ENCODE measurements around the gene TACC2.
"Not testable (repeated sequence)": the region's sequence is repeated elsewhere in the genome, so short reads cannot be mapped to it uniquely, and the experiment has no call there.

The TACC2 gene

DNA sequence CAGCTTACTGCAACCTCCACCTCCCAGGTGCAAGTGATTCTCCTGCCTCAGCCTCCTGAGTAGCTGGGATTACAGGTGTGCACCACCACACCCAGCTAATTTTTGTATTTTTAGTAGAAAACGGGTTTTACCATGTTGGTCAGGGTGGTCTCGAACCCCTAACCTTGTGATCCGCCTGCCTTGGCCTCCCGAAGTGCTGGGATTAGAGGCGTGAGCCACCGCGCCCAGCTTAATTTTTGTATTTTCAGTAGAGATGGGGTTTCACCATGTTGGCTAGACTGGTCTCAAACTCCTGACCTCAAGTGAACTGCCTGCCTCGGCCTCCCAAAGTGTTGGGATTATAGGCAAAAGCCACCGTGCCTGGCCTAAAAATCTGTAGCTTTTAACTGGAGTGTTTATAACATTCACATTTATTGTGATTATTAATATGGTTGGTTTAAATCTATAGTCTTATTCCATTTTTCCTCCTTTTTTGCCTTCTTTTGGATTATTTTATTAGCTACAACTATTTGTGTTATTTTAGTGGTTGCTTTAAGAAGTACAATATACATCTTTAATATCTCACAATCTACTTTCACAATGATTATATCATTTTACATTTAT is 77.5 kb downstream of the TACC2 start:
- not testable (repeated sequence) for DNase-seq

DNA sequence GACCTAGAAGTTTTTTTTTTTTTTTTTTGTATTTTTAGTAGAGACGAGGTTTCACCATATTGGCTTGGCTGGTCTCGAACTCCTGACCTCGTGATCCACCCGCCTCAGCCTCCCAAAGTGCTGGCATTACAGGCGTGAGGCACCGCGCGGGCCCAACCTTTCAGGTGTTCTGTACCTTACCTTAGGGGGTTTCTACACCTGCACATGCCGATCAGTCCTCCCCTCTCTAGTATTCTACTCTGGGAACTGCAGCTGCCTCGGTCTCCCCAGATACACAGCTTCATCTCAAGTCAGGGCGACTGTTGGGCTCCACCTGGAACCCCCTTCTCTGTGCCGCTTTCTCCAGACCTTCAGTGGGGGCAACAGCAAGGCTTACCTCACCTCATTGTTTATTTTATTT is 79.9 kb downstream of the TACC2 start:
- DNase-seq = no peak

DNA sequence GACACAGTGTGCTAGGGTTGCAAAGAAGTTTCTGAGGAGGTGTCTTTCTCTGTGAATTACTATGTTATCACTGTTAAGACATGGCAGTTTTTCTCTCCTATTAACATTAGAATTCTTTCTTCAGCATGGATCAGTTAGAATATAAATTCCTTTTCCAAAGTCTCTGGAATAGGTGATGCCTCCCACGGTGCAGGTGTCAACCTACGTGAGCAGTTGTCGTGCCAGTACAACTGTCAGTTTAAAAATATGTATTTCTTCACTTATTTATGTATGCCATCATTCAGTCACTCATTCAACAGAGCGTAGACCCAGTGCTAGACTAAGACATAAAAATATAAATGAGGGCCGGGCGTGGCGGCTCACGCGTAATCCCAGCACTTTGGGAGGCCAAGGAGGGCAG is 83.5 kb downstream of the TACC2 start:
- DNase-seq = no peak

DNA sequence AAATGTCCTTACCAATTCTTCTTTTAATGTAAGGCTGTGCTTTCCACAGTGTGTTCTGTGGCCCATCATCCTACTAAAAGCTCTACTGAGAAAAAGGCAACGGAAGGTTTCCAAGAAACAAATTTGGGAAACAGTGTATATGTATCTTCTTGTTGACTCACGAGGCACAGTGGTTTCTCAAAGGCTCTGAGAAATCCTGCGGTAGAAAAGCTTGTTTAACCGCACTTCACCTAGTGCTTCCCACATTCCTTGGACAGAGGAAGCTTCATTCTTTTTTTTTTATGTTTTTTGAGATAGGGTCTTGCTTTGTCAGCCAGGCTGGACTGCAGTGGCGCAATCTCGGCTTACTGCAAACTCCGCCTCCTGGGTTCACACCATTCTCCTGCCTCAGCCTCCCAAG is 84.5 kb downstream of the TACC2 start:
- DNase-seq = no peak

DNA sequence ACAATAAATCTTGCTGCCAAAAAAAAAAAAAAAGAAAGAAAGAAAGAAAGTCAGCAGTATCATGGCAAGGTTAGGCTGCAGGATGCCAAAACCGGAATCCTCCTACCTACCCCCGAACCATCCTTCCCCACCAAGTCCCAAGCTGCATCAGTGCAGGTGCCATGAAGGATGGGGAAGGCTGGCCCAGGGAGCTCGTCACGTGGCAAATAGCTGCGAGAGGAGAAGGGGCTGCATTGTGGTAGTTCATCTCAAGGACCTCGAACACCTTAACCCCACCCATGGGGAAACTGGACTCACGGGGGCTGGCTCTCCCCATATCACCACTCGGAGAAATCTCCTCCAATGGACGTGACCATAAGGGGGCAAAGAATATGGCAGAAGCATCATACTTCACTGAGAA is 86.2 kb downstream of the TACC2 start:
- DNase-seq = no peak

DNA sequence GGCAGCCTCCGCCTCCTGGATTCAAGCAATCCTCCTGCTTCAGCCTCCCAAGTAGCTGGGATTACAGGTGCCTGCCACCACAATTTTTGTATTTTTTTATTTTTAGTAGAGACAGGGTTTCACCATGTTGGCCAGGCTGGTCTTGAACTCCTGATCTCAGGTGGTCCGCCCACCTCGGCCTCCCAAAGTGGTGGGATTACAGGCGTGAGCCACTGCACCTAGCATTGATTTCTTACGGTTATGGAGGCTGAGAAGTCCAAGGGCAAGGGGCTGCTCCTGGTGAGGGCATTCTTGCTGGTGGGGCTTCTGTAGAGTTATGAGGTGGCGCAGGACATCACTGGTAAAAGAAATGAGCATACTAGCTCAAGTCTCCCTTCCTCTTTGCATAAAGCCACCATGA is 86.9 kb downstream of the TACC2 start:
- not testable (repeated sequence) for DNase-seq

DNA sequence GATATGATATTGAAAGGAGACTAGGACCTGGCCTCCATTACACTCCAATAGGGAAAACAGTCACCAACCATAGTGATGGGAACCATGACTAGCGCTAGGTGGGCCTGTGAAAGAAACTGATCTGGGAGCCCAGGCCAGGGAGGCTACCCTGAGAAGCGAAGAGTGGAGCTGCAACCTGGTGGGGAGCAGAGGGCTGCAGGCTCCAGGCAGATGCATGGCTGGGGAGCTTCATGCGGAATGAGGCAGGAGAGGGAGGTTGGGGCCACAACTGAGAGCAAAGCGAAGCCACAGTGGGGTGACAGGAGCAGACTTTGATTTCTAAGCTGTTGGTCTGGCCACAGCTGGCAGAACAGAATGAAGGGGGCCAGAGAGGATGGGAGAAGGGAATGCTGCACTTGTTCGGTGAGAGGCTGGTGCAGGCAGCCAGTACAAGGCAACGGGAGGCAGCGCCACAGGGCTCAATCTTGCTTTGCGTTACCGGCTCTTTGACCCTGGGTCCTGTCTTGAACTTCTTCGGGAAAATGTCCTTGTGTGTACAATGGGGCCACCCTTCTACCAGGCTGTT is 88.4 kb downstream of the TACC2 start:
- no peak for DNase-seq

DNA sequence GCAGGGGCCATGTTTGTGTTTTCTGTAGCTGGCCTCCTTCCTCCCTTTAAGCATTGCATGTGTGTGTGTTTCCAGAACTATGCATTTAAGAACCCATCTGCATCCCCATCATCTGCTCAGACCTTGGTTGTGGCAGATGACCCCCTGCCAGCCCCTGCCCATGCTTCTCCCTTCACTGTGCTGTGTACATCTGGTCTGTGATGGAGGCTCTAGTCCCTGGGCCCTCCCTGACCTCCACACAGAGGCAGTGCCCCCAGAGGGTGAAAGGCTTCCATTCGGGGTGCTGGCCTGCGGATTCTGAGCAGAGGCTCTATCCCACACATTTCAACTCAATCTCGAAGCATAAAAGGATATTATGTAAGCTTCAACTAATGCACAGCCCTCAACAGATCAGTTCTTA is 89.4 kb downstream of the TACC2 start:
- no peak for DNase-seq

DNA sequence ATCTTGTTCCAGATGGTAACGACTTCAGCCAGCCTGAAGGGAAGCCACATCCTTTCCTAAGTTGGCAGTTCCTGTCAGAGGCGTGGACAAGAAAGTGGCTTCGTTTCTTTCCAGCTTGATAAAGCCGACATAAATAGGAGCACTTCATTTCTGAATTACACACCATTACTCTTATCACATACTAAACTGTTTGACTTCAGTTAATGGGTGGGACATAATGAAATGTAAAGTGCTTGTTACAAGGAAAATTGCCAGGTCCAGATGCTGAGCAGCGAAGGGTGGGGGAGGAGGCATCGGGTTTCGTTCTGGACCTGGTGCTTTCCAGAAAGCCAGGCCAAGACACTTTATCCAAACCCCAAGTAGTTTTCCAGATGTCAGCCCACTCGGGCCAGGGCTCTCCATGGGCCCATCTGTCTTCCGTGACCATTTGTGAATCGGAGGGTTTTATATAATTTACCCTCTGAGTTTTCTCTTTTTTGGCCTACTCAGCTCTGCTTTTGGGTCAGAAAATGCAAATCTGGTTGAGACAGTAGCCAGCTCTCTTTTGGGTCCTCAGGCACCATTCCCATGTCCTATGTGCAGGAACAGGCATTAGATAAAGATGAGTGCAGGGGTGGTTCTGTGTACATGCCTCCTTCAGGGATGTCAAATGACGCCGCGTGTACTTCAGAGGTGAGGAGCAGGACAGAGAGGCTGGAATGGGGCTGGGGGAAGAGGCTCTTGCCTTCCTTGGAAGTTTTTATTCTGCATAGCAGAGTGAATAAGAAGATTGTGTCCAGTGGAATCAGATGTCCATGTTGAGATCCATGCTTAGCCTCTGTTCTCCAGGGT is 90.2 kb downstream of the TACC2 start:
- no peak for DNase-seq

DNA sequence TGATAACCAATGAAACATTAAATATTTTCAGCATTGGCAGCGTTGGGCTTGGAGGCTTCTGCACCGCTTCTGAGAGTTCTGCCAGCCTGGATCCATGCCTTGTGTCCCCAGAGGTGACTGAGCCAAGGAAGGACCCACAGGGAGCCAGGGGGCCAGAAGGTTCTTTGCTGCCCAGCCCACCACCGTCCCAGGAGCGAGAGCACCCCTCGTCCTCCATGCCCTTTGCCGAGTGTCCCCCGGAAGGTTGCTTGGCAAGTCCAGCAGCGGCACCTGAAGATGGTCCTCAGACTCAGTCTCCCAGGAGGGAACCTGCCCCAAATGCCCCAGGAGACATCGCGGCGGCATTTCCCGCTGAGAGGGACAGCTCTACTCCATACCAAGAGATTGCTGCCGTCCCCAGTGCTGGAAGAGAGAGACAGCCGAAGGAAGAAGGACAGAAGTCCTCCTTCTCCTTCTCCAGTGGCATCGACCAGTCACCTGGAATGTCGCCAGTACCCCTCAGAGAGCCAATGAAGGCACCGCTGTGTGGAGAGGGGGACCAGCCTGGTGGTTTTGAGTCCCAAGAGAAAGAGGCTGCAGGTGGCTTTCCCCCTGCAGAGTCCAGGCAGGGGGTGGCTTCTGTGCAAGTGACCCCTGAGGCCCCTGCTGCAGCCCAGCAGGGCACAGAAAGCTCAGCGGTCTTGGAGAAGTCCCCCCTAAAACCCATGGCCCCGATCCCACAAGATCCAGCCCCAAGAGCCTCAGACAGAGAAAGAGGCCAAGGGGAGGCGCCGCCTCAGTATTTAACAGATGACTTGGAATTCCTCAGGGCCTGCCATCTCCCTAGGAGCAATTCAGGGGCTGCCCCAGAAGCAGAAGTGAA is 93.9 kb downstream of the TACC2 start:
- no peak for DNase-seq

DNA sequence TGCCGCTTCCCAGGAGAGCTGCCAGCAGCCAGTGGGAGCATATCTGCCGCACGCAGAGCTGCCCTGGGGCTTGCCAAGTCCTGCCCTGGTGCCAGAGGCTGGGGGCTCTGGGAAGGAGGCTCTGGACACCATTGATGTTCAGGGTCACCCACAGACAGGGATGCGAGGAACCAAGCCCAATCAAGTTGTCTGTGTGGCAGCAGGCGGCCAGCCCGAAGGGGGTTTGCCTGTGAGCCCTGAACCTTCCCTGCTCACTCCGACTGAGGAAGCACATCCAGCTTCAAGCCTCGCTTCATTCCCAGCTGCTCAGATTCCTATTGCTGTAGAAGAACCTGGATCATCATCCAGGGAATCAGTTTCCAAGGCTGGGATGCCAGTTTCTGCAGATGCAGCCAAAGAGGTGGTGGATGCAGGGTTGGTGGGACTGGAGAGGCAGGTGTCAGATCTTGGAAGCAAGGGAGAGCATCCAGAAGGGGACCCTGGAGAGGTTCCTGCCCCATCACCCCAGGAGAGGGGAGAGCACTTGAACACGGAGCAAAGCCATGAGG is 94.6 kb downstream of the TACC2 start:
- DNase-seq = no peak

DNA sequence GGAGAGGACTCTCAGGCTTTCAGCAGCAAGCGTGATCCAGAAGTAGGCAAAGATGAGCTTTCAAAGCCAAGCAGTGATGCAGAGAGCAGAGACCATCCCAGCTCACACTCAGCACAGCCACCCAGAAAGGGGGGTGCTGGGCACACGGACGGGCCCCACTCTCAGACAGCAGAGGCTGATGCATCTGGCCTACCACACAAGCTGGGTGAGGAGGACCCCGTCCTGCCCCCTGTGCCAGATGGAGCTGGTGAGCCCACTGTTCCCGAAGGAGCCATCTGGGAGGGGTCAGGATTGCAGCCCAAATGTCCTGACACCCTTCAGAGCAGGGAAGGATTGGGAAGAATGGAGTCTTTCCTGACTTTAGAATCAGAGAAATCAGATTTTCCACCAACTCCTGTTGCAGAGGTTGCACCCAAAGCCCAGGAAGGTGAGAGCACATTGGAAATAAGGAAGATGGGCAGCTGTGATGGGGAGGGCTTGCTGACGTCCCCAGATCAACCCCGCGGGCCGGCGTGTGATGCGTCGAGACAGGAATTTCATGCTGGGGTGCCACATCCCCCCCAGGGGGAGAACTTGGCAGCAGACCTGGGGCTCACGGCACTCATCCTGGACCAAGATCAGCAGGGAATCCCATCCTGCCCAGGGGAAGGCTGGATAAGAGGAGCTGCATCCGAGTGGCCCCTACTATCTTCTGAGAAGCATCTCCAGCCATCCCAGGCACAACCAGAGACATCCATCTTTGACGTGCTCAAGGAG is 95.5 kb downstream of the TACC2 start:
- no peak for DNase-seq

DNA sequence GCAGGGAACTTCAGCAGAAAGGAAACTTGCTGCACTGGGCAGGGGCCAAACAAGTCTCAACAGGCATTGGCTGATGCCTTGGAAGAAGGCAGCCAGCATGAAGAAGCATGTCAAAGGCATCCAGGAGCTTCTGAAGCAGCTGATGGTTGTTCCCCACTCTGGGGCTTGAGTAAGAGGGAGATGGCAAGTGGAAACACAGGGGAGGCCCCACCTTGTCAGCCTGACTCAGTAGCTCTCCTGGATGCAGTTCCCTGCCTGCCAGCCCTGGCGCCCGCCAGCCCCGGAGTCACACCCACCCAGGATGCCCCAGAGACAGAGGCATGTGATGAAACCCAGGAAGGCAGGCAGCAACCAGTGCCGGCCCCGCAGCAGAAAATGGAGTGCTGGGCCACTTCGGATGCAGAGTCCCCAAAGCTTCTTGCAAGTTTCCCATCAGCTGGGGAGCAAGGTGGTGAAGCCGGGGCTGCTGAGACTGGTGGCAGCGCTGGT is 96.5 kb downstream of the TACC2 start:
- no peak for DNase-seq

DNA sequence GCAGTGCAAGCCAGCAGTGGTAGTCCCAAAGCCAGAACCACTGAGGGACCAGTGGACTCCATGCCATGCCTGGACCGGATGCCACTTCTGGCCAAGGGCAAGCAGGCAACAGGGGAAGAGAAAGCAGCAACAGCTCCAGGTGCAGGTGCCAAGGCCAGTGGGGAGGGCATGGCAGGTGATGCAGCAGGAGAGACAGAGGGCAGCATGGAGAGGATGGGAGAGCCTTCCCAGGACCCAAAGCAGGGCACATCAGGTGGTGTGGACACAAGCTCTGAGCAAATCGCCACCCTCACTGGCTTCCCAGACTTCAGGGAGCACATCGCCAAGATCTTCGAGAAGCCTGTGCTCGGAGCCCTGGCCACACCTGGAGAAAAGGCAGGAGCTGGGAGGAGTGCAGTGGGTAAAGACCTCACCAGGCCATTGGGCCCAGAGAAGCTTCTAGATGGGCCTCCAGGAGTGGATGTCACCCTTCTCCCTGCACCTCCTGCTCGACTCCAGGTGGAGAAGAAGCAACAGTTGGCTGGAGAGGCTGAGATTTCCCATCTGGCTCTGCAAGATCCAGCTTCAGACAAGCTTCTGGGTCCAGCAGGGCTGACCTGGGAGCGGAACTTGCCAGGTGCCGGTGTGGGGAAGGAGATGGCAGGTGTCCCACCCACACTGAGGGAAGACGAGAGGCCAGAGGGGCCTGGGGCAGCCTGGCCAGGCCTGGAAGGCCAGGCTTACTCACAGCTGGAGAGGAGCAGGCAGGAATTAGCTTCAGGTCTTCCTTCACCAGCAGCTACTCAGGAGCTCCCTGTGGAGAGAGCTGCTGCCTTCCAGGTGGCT is 97.7 kb downstream of the TACC2 start:
- no peak for DNase-seq

DNA sequence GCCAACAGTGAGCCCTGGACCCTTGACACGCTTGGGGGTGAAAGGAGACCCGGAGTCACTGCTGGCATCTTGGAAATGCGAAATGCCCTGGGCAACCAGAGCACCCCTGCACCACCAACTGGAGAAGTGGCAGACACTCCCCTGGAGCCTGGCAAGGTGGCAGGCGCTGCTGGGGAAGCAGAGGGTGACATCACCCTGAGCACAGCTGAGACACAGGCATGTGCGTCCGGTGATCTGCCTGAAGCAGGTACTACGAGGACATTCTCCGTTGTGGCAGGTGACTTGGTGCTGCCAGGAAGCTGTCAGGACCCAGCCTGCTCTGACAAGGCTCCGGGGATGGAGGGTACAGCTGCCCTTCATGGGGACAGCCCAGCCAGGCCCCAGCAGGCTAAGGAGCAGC is 98.5 kb downstream of the TACC2 start:
- DNase-seq = no peak

DNA sequence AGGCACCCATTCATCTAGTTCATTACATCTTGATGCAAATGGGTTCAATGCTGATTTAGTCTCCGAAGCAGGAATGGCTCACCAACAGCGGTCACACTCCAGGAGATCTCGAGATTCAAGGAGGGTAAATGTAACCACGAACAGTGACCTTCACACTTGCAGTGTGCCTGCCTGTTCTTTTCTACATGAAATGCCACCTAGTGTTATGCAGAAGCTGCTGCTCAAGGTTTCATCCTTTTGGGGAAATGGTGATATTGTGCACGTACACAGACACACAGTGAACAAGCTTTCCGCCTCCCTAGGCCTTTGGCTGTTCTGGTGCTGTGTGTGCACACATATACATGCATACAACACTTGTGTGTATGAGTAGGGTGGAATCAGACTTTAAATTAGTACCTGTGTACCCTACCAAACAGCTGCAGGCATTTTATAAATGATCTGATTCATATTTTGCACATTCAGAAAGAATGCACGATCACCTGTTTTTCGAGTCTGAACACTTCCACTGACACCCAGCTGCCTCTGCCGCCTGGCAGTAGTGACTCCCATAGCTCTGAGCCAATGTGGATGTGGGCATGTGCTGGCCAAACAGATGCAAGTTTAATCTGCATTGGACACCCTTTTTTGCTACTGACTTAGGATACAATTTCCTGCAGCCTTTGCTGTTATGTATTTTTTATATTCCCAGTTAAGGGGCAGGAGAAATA is 100.5 kb downstream of the TACC2 start:
- DNase-seq = no peak

DNA sequence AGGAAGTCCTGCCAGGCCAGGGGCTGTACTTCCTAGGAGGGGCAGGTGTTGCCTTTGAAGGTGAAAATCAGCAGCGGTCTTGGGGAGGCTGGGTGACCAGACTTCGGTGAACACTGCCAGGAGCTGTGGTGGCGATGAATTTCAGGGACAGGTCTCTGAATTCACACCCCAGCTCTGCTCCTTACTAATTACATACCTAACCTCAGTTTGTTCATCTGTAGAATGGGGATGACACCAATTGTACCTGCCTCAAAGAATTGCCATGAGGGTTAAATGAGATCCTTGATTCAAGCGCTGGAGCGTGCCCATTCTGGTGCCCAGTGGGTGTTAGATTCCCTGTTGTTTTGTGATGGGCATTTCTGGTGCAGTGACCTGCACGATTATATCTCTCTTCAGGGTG is 102.8 kb downstream of the TACC2 start:
- no peak for DNase-seq

DNA sequence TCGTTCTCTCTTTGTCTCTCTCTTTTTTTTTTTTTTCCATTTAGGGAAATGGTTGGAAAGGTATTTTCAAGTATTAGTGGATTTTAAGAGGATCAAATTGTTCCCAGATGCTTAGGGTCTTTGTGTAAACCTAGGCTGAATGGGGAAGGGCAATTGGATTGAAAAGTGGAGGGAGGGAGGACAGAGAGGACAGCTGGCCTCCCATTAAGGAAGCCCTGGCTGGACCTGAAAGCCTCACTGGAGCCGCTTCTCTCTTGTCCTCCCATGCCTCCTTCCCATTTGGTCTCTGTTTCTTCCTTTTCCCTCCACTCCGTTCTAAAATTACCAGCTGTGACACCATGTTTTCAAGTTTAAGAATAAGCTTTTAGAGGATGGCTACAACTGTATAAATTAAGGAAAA is 104.1 kb downstream of the TACC2 start:
- DNase-seq = no peak

DNA sequence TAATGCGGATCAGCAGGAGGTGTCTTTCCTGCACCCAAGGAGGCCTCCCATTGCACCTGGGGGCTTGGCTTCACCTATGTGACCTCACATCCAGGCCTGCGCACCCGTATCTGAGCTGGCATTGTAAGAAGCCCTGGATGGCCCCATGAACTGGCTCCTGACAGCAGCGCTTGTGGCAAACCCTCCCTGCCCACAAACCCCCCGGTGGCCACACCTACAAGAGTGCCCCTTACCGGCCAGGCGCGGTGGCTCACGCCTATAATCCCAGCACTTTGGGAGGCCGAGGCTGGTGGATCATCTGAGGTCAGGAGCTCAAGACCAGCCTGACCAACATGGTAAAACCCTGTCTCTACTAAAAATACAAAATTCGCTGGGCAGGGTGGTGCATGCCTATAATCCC is 107.2 kb downstream of the TACC2 start:
- not testable (repeated sequence) for DNase-seq

DNA sequence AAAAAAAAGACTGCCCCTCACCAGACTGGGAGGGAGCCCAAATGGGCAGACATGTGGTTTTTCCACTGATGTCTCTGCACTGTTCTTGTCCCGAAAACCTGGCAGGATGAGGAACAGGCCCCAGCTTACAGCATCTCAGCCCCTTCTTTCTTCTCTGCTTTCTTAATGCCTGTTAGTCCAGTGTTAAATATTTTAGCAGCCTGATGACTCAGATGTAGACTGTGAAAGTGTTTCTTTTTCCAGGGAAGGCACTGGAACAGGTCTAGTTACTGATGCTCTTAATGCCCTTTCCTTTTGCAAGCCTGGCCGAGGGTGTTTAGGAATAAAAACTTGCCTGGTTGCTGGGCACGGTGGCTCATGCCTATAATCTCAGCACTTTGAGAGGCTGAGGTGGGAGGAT is 107.7 kb downstream of the TACC2 start:
- DNase-seq = no peak

DNA sequence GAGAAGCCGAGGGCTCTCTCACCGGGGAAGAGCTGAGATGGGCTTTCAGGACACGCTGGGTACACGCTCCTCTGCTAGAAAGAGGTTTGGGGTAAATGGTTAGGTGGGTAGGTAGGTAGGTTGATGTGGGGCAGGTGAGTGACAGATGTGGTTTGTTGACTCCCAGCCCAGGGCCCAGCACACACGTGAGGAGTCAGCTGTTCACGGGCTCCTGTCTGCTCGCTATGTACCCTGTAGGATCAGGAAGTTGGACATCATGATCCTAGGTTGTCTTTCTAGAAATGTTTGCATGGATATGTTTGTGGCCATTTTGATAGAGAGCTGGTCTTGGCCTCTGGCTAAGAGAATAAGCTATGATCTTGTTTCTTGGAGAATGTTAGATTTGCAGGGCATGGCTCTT is 109.0 kb downstream of the TACC2 start:
- DNase-seq = no peak
